ENCODE measurements around the gene PURB.

- TF ChIP-seq, protein P1, sequence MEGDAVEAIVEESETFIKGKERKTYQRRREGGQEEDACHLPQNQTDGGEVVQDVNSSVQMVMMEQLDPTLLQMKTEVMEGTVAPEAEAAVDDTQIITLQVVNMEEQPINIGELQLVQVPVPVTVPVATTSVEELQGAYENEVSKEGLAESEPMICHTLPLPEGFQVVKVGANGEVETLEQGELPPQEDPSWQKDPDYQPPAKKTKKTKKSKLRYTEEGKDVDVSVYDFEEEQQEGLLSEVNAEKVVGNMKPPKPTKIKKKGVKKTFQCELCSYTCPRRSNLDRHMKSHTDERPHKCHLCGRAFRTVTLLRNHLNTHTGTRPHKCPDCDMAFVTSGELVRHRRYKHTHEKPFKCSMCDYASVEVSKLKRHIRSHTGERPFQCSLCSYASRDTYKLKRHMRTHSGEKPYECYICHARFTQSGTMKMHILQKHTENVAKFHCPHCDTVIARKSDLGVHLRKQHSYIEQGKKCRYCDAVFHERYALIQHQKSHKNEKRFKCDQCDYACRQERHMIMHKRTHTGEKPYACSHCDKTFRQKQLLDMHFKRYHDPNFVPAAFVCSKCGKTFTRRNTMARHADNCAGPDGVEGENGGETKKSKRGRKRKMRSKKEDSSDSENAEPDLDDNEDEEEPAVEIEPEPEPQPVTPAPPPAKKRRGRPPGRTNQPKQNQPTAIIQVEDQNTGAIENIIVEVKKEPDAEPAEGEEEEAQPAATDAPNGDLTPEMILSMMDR (IDR thresholded peaks at IDR 0.05) = no peak
- no peak for TF ChIP-seq EP300 (IDR thresholded peaks at IDR 0.05)
- peak in 1 of 2 donors; percentile 93 for TF ChIP-seq POLR2A (IDR thresholded peaks at IDR 0.05)
- peak; percentile 80 to 92 (median 91) for TF ChIP-seq POLR2AphosphoS5 (IDR thresholded peaks at IDR 0.05)
Measured at GRCh38 chr7:44885394-44886317, at the start of gene PURB.
